Uterus (tissue), 2 donors: ENCODE results near the gene SLC4A1AP.

Source experiments
- POLR2A ChIP-seq, 2 donors: fragments of 450-650 bp; IDR thresholded peaks; one replicate each; pipeline ENCODE4 v1.6.1; 2016; ENCODE audit warnings: antibody characterized with exemption in 2 of 2, mild to moderate bottlenecking in 1 of 2, moderate library complexity in 1 of 2
- TF ChIP-seq, protein P1 (sequence below), 4 experiments: fragments of 200-600 bp in 2 of 4; fragments of 450-650 bp in 2 of 4; sonication (generic) in 2 of 4; IDR thresholded peaks; one replicate each; pipeline ENCODE4 v1.5.1; 2016 to 2019; ENCODE audit warnings: antibody characterized with exemption in 4 of 4, mild to moderate bottlenecking in 2 of 4, moderate library complexity in 1 of 4

DNA sequence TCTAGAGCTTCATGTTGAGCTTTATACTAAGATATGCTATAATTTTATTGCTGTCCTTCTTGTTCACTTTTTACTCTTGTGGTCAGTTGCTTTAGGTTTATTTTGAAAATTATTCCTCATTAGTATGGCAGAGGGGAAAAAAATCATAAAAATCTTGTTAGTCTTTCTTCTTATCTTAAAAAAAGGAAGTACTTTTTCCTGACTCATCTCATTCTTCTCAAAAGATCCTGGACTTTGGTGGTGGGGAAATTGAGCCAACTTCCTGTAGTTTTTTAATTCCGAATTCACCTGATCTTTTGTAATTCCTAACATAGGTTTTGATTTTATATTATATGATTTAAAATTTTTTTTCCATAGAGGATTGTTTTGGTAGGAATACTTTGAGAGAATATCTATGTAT lies 3.8 kb downstream of the SLC4A1AP start:
- TF ChIP-seq, protein P1, sequence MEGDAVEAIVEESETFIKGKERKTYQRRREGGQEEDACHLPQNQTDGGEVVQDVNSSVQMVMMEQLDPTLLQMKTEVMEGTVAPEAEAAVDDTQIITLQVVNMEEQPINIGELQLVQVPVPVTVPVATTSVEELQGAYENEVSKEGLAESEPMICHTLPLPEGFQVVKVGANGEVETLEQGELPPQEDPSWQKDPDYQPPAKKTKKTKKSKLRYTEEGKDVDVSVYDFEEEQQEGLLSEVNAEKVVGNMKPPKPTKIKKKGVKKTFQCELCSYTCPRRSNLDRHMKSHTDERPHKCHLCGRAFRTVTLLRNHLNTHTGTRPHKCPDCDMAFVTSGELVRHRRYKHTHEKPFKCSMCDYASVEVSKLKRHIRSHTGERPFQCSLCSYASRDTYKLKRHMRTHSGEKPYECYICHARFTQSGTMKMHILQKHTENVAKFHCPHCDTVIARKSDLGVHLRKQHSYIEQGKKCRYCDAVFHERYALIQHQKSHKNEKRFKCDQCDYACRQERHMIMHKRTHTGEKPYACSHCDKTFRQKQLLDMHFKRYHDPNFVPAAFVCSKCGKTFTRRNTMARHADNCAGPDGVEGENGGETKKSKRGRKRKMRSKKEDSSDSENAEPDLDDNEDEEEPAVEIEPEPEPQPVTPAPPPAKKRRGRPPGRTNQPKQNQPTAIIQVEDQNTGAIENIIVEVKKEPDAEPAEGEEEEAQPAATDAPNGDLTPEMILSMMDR (IDR thresholded peaks at IDR 0.05), result no peak
- no peak for TF ChIP-seq POLR2A (IDR thresholded peaks at IDR 0.05)
